ENCODE results near the gene TINAGL1.

The TINAGL1 gene

DNA sequence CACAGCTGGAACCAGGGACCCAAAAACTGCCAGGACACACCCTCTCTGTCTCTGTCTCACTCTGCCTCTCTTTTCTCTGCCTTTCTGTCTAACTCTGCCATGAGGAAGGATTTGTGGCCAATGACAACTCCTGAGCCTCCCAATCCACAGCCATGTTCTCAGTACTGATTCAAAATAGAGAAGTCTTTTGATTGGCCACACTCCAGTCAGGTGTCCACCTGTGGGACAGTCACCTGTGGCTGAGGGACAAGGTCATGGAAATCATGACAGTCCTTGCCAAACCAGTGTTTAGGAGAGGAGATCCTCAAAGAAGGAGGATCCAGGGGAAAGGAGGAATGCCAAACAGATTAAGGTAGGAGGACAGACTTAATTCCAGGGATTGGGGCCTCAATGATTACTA lies 15.8 kb downstream of the TINAGL1 start:
- Histone ChIP-seq H3K36me3 (ENCODE audit: insufficient read depth, low read length) (no peaks in the 10 kb centered on the region), H3K9me3 (ENCODE audit: low read depth, low read length) (no peaks in the 10 kb centered on the region), H3K4me3 (no peak overlapping the region), H3K9ac (ENCODE audit: insufficient read length) (no peak overlapping the region), H3K27ac (no peak overlapping the region)
- TF ChIP-seq FOXP2 (optimal IDR thresholded peaks at IDR 0.05; ENCODE audit: control extremely low read depth, extremely low read length, insufficient read depth) (no peak), EZH2 (IDR thresholded peaks at IDR 0.05) (no peak), POLR2AphosphoS5 (IDR thresholded peaks at IDR 0.05; ENCODE audit: borderline replicate concordance, low read depth, low read length) (no peak)
- DNase-seq (ENCODE audit: low read depth, low spot score), result no peak

DNA sequence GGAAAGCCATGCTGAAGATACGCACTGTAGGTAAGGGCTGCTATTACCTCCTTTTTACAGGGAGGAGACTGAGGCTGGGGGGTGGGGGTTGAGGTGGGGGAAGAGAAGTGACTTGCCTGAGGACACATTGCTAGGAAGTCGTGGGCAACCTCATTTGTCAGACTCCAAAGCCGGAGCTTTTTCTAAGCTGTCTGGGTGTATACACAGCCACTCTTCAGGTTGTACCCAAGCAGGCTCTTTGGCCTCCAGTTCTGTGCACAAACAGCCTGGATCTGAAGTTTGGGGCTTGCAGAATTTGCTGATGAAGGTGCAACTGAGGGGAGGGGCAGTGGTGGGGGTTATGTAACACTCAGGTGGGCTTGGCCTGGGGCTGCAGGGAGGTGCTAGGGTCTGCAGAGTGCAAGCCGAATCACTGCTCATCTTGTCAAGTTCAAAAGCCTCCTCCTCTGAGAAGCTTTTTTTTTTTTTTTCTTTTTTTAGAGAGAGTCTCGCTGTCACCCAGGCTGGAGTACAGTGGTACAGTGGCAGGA lies 16.9 kb downstream of the TINAGL1 start:
- Histone ChIP-seq H3K4me3 (no peak overlapping the region), H3K9me3 (ENCODE audit: low read depth, low read length) (no peaks in the 10 kb centered on the region), H3K36me3 (ENCODE audit: insufficient read depth, low read length) (no peaks in the 10 kb centered on the region), H3K27ac (no peak overlapping the region), H3K9ac (ENCODE audit: insufficient read length) (no peak overlapping the region)
- DNase-seq (ENCODE audit: low read depth, low spot score), result no peak
- no peak for TF ChIP-seq EZH2 (IDR thresholded peaks at IDR 0.05)
- TF ChIP-seq POLR2AphosphoS5 (IDR thresholded peaks at IDR 0.05; ENCODE audit: borderline replicate concordance, low read depth, low read length), result no peak
- no peak for TF ChIP-seq FOXP2 (optimal IDR thresholded peaks at IDR 0.05; ENCODE audit: control extremely low read depth, extremely low read length, insufficient read depth)

DNA sequence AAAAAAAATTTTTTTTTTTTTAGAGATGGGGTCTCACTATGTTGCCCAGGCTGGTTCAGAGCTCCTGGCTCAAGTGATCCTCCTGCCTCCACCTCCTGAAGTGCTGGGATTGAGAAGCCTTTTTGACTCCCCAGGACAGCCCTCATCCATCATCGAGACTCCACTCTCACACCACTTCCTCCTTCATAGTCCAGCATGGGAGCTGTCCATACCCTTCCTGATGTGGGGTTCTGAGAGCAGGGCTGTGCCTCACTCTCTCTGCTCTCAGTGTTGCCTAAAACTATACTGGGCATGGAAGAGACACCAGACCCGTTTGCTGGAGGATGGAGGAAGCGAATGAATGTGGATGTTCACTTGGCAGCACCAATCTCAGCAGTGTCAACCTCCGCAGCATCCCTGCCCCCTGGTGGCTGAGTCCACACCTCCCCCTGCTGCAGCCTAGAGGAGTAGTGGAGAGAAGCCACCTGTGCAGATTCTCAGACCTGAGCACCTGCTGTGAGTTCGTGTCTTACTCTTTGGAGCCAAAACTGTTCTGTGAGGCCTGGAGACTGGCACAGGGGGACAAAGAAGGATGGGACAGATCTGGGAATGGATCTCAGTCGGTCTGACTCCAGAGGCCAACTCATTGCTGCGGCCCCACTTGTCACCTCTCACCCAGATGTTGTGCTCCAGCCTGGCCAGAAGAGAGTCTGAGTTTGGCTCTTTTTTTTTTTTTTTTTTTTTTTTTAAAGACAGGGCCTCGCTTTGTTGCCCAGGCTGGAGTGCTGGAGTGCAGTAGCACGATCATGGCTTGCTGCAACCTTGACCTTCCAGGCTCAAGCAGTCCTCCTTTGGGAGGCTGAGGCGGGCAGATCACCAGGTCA lies 17.7 kb downstream of the TINAGL1 start:
- no peak overlapping the region for H3K4me3 ChIP-seq
- no peak overlapping the region for H3K27ac ChIP-seq
- no peaks in the 10 kb centered on the region for H3K36me3 ChIP-seq (ENCODE audit: insufficient read depth, low read length)
- no peak for DNase-seq (ENCODE audit: low read depth, low spot score)
- TF ChIP-seq FOXP2 (optimal IDR thresholded peaks at IDR 0.05; ENCODE audit: control extremely low read depth, extremely low read length, insufficient read depth) (no peak), POLR2AphosphoS5 (IDR thresholded peaks at IDR 0.05; ENCODE audit: borderline replicate concordance, low read depth, low read length) (no peak), EZH2 (IDR thresholded peaks at IDR 0.05) (no peak)
- no peak overlapping the region for H3K9ac ChIP-seq (ENCODE audit: insufficient read length)
- no peaks in the 10 kb centered on the region for H3K9me3 ChIP-seq (ENCODE audit: low read depth, low read length)

GRCh38 chr1:31595836-31596736 lies 19.8 kb downstream of the TINAGL1 start:
- Histone ChIP-seq H3K9ac (ENCODE audit: insufficient read length) (no peak overlapping the region), H3K36me3 (ENCODE audit: insufficient read depth, low read length) (no peaks in the 10 kb centered on the region), H3K4me3 (no peak overlapping the region), H3K9me3 (ENCODE audit: low read depth, low read length) (no peaks in the 10 kb centered on the region), H3K27ac (no peak overlapping the region)
- no peak for DNase-seq (ENCODE audit: low read depth, low spot score)
- TF ChIP-seq EZH2 (IDR thresholded peaks at IDR 0.05), result no peak

DNA sequence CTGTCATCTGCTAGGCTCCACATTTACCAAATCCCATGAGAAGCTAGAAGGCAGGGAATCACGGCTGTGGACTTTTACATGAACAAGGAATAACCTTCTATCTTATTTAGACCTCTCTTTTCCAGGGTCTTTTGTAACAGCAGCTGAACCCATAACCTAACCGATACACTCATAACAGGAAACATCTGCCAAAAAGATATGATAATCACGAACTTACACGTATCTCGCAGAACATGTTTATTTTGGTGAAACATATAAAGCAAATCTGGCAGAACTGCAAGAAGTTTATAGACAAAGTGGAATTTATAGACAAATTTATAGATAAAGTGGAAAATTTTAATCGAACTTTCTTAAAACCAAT lies 20.4 kb downstream of the TINAGL1 start:
- Histone ChIP-seq H3K9me3 (ENCODE audit: low read depth, low read length) (no peaks in the 10 kb centered on the region), H3K9ac (ENCODE audit: insufficient read length) (no peak overlapping the region), H3K36me3 (ENCODE audit: insufficient read depth, low read length) (no peaks in the 10 kb centered on the region), H3K27ac (no peak overlapping the region), H3K4me3 (no peak overlapping the region)
- TF ChIP-seq FOXP2 (optimal IDR thresholded peaks at IDR 0.05; ENCODE audit: control extremely low read depth, extremely low read length, insufficient read depth), result no peak
- TF ChIP-seq POLR2AphosphoS5 (IDR thresholded peaks at IDR 0.05; ENCODE audit: borderline replicate concordance, low read depth, low read length), result no peak
- no peak for TF ChIP-seq EZH2 (IDR thresholded peaks at IDR 0.05)
- no peak for DNase-seq (ENCODE audit: low read depth, low spot score)

- no peak overlapping the region for H3K9ac ChIP-seq (ENCODE audit: insufficient read length)
Observed at GRCh38 chr1:31598980-31599379, 22.7 kb downstream of the TINAGL1 start.

DNA sequence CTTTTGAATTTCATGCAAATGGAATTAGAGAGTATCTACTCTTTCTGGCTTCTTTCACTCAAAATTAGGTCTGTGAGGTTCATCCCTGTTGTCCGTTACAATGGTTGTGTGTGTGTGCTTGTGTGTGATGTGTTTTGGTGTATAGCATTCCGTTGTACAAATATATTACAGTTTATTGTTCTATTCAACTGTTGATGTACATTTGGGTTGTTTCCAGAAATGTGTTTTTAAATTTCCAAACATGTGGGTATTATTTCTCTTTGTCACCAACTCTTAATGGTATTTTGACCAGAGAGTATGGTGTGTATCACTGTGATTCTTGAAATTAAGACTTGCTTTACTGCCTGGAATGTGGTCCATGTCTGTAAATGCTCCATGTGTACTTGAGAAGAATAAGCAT lies 24.3 kb downstream of the TINAGL1 start:
- no peak overlapping the region for H3K4me3 ChIP-seq
- no peak overlapping the region for H3K27ac ChIP-seq
- H3K9me3 ChIP-seq (ENCODE audit: low read depth, low read length), result no peaks in the 10 kb centered on the region
- no peak overlapping the region for H3K9ac ChIP-seq (ENCODE audit: insufficient read length)
- H3K36me3 ChIP-seq (ENCODE audit: insufficient read depth, low read length), result no peaks in the 10 kb centered on the region
- TF ChIP-seq POLR2AphosphoS5 (IDR thresholded peaks at IDR 0.05; ENCODE audit: borderline replicate concordance, low read depth, low read length), result no peak
- TF ChIP-seq FOXP2 (optimal IDR thresholded peaks at IDR 0.05; ENCODE audit: control extremely low read depth, extremely low read length, insufficient read depth), result no peak
- no peak for TF ChIP-seq EZH2 (IDR thresholded peaks at IDR 0.05)
- DNase-seq (ENCODE audit: low read depth, low spot score), result no peak

More at GRCh38 chr1:31598980-31599379, 22.7 kb downstream of the TINAGL1 start:
- H3K36me3 ChIP-seq (ENCODE audit: insufficient read depth, low read length), result no peaks in the 10 kb centered on the region
- no peak overlapping the region for H3K4me3 ChIP-seq
- TF ChIP-seq EZH2 (IDR thresholded peaks at IDR 0.05) (no peak), FOXP2 (optimal IDR thresholded peaks at IDR 0.05; ENCODE audit: control extremely low read depth, extremely low read length, insufficient read depth) (no peak), POLR2AphosphoS5 (IDR thresholded peaks at IDR 0.05; ENCODE audit: borderline replicate concordance, low read depth, low read length) (no peak)
- DNase-seq (ENCODE audit: low read depth, low spot score), result no peak
- no peaks in the 10 kb centered on the region for H3K9me3 ChIP-seq (ENCODE audit: low read depth, low read length)
- no peak overlapping the region for H3K27ac ChIP-seq

- Histone ChIP-seq H3K36me3 (ENCODE audit: insufficient read depth, low read length) (no peaks in the 10 kb centered on the region), H3K27ac (no peak overlapping the region), H3K9me3 (ENCODE audit: low read depth, low read length) (no peaks in the 10 kb centered on the region), H3K4me3 (no peak overlapping the region), H3K9ac (ENCODE audit: insufficient read length) (no peak overlapping the region)
- DNase-seq (ENCODE audit: low read depth, low spot score), result no peak
- TF ChIP-seq EZH2 (IDR thresholded peaks at IDR 0.05), result no peak
- no peak for TF ChIP-seq FOXP2 (optimal IDR thresholded peaks at IDR 0.05; ENCODE audit: control extremely low read depth, extremely low read length, insufficient read depth)
- no peak for TF ChIP-seq POLR2AphosphoS5 (IDR thresholded peaks at IDR 0.05; ENCODE audit: borderline replicate concordance, low read depth, low read length)
Observed at GRCh38 chr1:31602081-31602480, 25.8 kb downstream of the TINAGL1 start.
